ENCODE measurements around the gene APBA1. TPM values are rescaled to one million over a fixed set of nuclear protein-coding genes. Genes with fewer than 3 reads are reported as not detected.

The APBA1 gene
- total RNA-seq, 4 donors from 2014 or later, result 4.3 to 11.8 (median 8.4) TPM

- ATAC-seq (ENCODE audit: low FRiP score), result no peak
Measured at GRCh38 chr9:69519470-69520240, 152.5 kb downstream of the APBA1 start.

GRCh38 chr9:69516353-69517322 is 155.5 kb downstream of the APBA1 start:
- no peak for TF ChIP-seq CTCF (IDR thresholded peaks at IDR 0.05)
- no peak for DNase-seq (ENCODE audit: low spot score)
- no peak for ATAC-seq (ENCODE audit: low FRiP score)

More at GRCh38 chr9:69519470-69520240, 152.5 kb downstream of the APBA1 start:
- TF ChIP-seq CTCF (IDR thresholded peaks at IDR 0.05), result no peak
- DNase-seq (ENCODE audit: low spot score), result no peak

GRCh38 chr9:69515810-69516209 is 156.4 kb downstream of the APBA1 start:
- TF ChIP-seq CTCF (IDR thresholded peaks at IDR 0.05), result no peak
- no peak for ATAC-seq (ENCODE audit: low FRiP score)
- DNase-seq (ENCODE audit: low spot score), result no peak

- TF ChIP-seq CTCF (IDR thresholded peaks at IDR 0.05), result no peak
- ATAC-seq (ENCODE audit: low FRiP score) (no peak), DNase-seq (ENCODE audit: low spot score) (no peak)
Measured at GRCh38 chr9:69513141-69513820, 158.9 kb downstream of the APBA1 start.

GRCh38 chr9:69504058-69504457 is 168.1 kb downstream of the APBA1 start:
- DNase-seq (ENCODE audit: low spot score) (no peak), ATAC-seq (ENCODE audit: low FRiP score) (no peak)
- no peak for TF ChIP-seq CTCF (IDR thresholded peaks at IDR 0.05)

- no peak for TF ChIP-seq CTCF (IDR thresholded peaks at IDR 0.05)
- ATAC-seq (ENCODE audit: low FRiP score) (no peak), DNase-seq (ENCODE audit: low spot score) (no peak)
Measured at GRCh38 chr9:69502671-69503301, 169.4 kb downstream of the APBA1 start.

Measured in omental fat pad (tissue), 4 donors.